Endothelial cell of umbilical vein (primary cell): ENCODE results near the gene M1AP.

Experiments
- EZH2 ChIP-seq: IDR thresholded peaks from 2 replicates; pipeline ENCODE4 v1.6.1; 2012; ENCODE audit warnings: borderline replicate concordance, low read depth, mild to moderate bottlenecking, moderate library complexity, low read length, inconsistent platforms; ENCODE audit not compliant: severe bottlenecking
- MAX ChIP-seq: IDR thresholded peaks from 2 replicates; pipeline ENCODE4 v1.6.1; 2011; ENCODE audit not compliant: insufficient read depth, insufficient read length
- MYC ChIP-seq: IDR thresholded peaks from one replicate; pipeline ENCODE4 v1.6.1; 2011; ENCODE audit warnings: mild to moderate bottlenecking, low read depth, low read length
- POLR2A ChIP-seq: IDR thresholded peaks from 2 replicates; pipeline ENCODE4 v1.6.1; 2012; ENCODE audit warnings: low read depth, mild to moderate bottlenecking, control low read depth, low read length
- POLR2AphosphoS5 ChIP-seq: IDR thresholded peaks from 2 replicates; pipeline ENCODE4 v1.6.1; 2012; ENCODE audit warnings: low read depth, mild to moderate bottlenecking, control low read depth, low read length, moderate library complexity; ENCODE audit not compliant: insufficient read depth
- TF ChIP-seq, protein P1 (sequence below), 2 donors: IDR thresholded peaks; 1 replicate in 1 of 2; 2 replicates in 1 of 2; pipeline ENCODE4 v1.5.1; 2011; ENCODE audit warnings: low read length in 2 of 2, mild to moderate bottlenecking in 2 of 2, moderate library complexity in 2 of 2, control low read depth in 1 of 2, inconsistent platforms in 1 of 2, low read depth in 1 of 2; ENCODE audit not compliant: insufficient read depth in 1 of 2; ENCODE audit errors: extremely low read depth in 1 of 2

- no peak for TF ChIP-seq POLR2A
- no peak for TF ChIP-seq EZH2
- TF ChIP-seq, protein P1, sequence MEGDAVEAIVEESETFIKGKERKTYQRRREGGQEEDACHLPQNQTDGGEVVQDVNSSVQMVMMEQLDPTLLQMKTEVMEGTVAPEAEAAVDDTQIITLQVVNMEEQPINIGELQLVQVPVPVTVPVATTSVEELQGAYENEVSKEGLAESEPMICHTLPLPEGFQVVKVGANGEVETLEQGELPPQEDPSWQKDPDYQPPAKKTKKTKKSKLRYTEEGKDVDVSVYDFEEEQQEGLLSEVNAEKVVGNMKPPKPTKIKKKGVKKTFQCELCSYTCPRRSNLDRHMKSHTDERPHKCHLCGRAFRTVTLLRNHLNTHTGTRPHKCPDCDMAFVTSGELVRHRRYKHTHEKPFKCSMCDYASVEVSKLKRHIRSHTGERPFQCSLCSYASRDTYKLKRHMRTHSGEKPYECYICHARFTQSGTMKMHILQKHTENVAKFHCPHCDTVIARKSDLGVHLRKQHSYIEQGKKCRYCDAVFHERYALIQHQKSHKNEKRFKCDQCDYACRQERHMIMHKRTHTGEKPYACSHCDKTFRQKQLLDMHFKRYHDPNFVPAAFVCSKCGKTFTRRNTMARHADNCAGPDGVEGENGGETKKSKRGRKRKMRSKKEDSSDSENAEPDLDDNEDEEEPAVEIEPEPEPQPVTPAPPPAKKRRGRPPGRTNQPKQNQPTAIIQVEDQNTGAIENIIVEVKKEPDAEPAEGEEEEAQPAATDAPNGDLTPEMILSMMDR (IDR thresholded peaks at IDR 0.05; ENCODE audit: extremely low read depth in 1 of 2, insufficient read depth in 1 of 2, low read depth in 1 of 2, low read length in 2 of 2): no peak
- no peak for TF ChIP-seq POLR2AphosphoS5
- no peak for TF ChIP-seq MYC
- no peak for TF ChIP-seq MAX
These were observed 78.4 kb downstream of the M1AP start for GRCh38 chr2:74569686-74570085.
